Trophoblast cell (in vitro differentiated cells and primary cell): Measurements from ENCODE around the gene TRMT61A.

Experiments
- DNase-seq, 2 donors: peaks; one replicate each; pipeline ENCODE4 v3.0.0-alpha.2; 2016
- H2AFZ ChIP-seq: 2 replicates; pipeline ENCODE4 v1.6.1; 2013; ENCODE audit warnings: low read length, moderate library complexity, mild to moderate bottlenecking; ENCODE audit not compliant: insufficient read depth, poor library complexity
- H2AK5ac ChIP-seq: 2 replicates; pipeline ENCODE4 v1.6.1; 2013; ENCODE audit warnings: mild to moderate bottlenecking, low read length
- H2BK120ac ChIP-seq: 2 replicates; pipeline ENCODE4 v1.6.1; 2013; ENCODE audit warnings: low read length, mild to moderate bottlenecking, moderate library complexity; ENCODE audit not compliant: insufficient read depth, poor library complexity
- H2BK12ac ChIP-seq: 2 replicates; pipeline ENCODE4 v1.6.1; 2013; ENCODE audit warnings: mild to moderate bottlenecking, low read length, moderate library complexity
- H2BK5ac ChIP-seq: 2 replicates; pipeline ENCODE4 v1.6.1; 2013; ENCODE audit warnings: low read length, low read depth, moderate library complexity, mild to moderate bottlenecking; ENCODE audit not compliant: poor library complexity
- H3K14ac ChIP-seq: 2 replicates; pipeline ENCODE4 v1.6.1; 2013; ENCODE audit warnings: mild to moderate bottlenecking, low read length
- H3K18ac ChIP-seq: 2 replicates; pipeline ENCODE4 v1.6.1; 2013; ENCODE audit warnings: mild to moderate bottlenecking, low read length
- H3K23ac ChIP-seq: 2 replicates; pipeline ENCODE4 v1.6.1; 2013; ENCODE audit warnings: low read length
- H3K27ac ChIP-seq: 2 replicates; pipeline ENCODE4 v1.5.1; 2013; ENCODE audit warnings: low read depth, mild to moderate bottlenecking, inconsistent platforms, low read length, moderate library complexity
- H3K27me3 ChIP-seq: 2 replicates; pipeline ENCODE4 v1.6.1; 2013; ENCODE audit warnings: inconsistent platforms, mild to moderate bottlenecking, low read length, moderate library complexity; ENCODE audit not compliant: insufficient read depth
- H3K36me3 ChIP-seq, 2 experiments: 1 replicate in 1 of 2; 2 replicates in 1 of 2; pipeline ENCODE4 v1.6.1; 2013; ENCODE audit warnings: low read length in 2 of 2, mild to moderate bottlenecking in 2 of 2, moderate library complexity in 1 of 2; ENCODE audit not compliant: insufficient read depth in 2 of 2, control insufficient read depth in 1 of 2
- H3K4ac ChIP-seq: 2 replicates; pipeline ENCODE4 v1.6.1; 2013; ENCODE audit warnings: low read depth, mild to moderate bottlenecking, low read length, moderate library complexity
- H3K4me1 ChIP-seq, 2 experiments: 1 replicate in 1 of 2; 2 replicates in 1 of 2; pipeline ENCODE4 v1.6.1; 2013; ENCODE audit warnings: low read length in 2 of 2, mild to moderate bottlenecking in 2 of 2, moderate library complexity in 1 of 2; ENCODE audit not compliant: insufficient read depth in 2 of 2, control insufficient read depth in 1 of 2
- H3K4me2 ChIP-seq: 2 replicates; pipeline ENCODE4 v1.6.1; 2013; ENCODE audit warnings: inconsistent platforms, mild to moderate bottlenecking, low read length, moderate library complexity
- H3K4me3 ChIP-seq: 2 replicates; pipeline ENCODE4 v1.5.1; 2013; ENCODE audit warnings: mild to moderate bottlenecking, low read depth, low read length, inconsistent platforms
- H3K79me1 ChIP-seq: one replicate; pipeline ENCODE4 v1.6.1; 2013; ENCODE audit warnings: low read length
- H3K79me2 ChIP-seq: 2 replicates; pipeline ENCODE4 v1.6.1; 2013; ENCODE audit warnings: low read length, mild to moderate bottlenecking; ENCODE audit not compliant: control insufficient read depth, insufficient read depth, poor library complexity
- H3K9ac ChIP-seq: 2 replicates; pipeline ENCODE4 v1.6.1; 2013; ENCODE audit warnings: mild to moderate bottlenecking, low read length
- H3K9me3 ChIP-seq: 2 replicates; pipeline ENCODE4 v1.6.1; 2013; ENCODE audit warnings: low read depth, mild to moderate bottlenecking, control low read depth, inconsistent platforms, low read length; ENCODE audit not compliant: insufficient read depth
- H4K12ac ChIP-seq: 2 replicates; pipeline ENCODE4 v1.6.1; 2013; ENCODE audit warnings: low read depth, mild to moderate bottlenecking, low read length, moderate library complexity
- H4K8ac ChIP-seq: 2 replicates; pipeline ENCODE4 v1.6.1; 2013; ENCODE audit warnings: low read depth, mild to moderate bottlenecking, low read length, moderate library complexity
- H4K91ac ChIP-seq: one replicate; pipeline ENCODE4 v1.6.1; 2013; ENCODE audit warnings: low read depth, mild to moderate bottlenecking, low read length, moderate library complexity
- whole genome bisulfite sequencing: extraction: QIAGEN DNeasy Blood & Tissue Kit; methylation state at CpG from one replicate; pipeline ENCODE4 v1.1.7; 2013; ENCODE audit warnings: missing lambda C conversion rate; ENCODE audit not compliant: insufficient read length, insufficient coverage; ENCODE audit errors: extremely low coverage; 5-methylcytosine and 5-hydroxymethylcytosine counted together

The TRMT61A gene

GRCh38 chr14:103488071-103488470 lies 40.9 kb upstream of the TRMT61A start:
- Histone ChIP-seq H2BK120ac (no peak overlapping the region), H3K4me3 (no peak overlapping the region), H3K4me1 (no peaks in the 10 kb centered on the region), H4K91ac (no peak overlapping the region), H3K9ac (no peak overlapping the region), H3K23ac (no peak overlapping the region), H3K27me3 (no peaks in the 10 kb centered on the region), H3K9me3 (no peaks in the 10 kb centered on the region), H4K8ac (no peak overlapping the region), H3K36me3 (peaks cover 19 to 37% of the 10 kb centered on the region in 2 experiments), H3K27ac (no peak overlapping the region), H3K79me2 (no peaks in the 10 kb centered on the region), H4K12ac (no peak overlapping the region), H2BK12ac (no peak overlapping the region), H2AFZ (no peak overlapping the region), H3K79me1 (no peaks in the 10 kb centered on the region), H3K4ac (no peak overlapping the region), H3K14ac (no peak overlapping the region), H3K4me2 (no peak overlapping the region), H2AK5ac (no peak overlapping the region), H3K18ac (no peak overlapping the region), H2BK5ac (no peak overlapping the region)
- DNase-seq = no peak
- no CpG with 5 or more reads among the region's 6 CpGs for WGBS

- Histone ChIP-seq H3K9ac (no peak overlapping the region), H3K4ac (no peak overlapping the region), H3K27ac (no peak overlapping the region), H3K4me3 (no peak overlapping the region), H3K14ac (no peak overlapping the region), H4K91ac (no peak overlapping the region), H4K12ac (no peak overlapping the region), H2BK12ac (no peak overlapping the region), H3K79me1 (no peaks in the 10 kb centered on the region), H3K18ac (no peak overlapping the region), H3K9me3 (no peaks in the 10 kb centered on the region), H2BK120ac (no peak overlapping the region), H2AFZ (no peak overlapping the region), H4K8ac (no peak overlapping the region), H2BK5ac (no peak overlapping the region), H3K27me3 (no peaks in the 10 kb centered on the region), H3K79me2 (no peaks in the 10 kb centered on the region), H3K4me2 (no peak overlapping the region), H3K23ac (no peak overlapping the region), H3K4me1 (no peaks in the 10 kb centered on the region), H2AK5ac (no peak overlapping the region), H3K36me3 (peaks cover 21 to 44% of the 10 kb centered on the region in 2 experiments)
- WGBS = no CpG with 5 or more reads among the region's 2 CpGs
- no peak for DNase-seq
These were observed 40.0 kb upstream of the TRMT61A start for GRCh38 chr14:103488960-103489359.

GRCh38 chr14:103489621-103490020 lies 39.4 kb upstream of the TRMT61A start:
- H4K8ac ChIP-seq = no peak overlapping the region
- H3K4ac ChIP-seq = no peak overlapping the region
- no peak for DNase-seq
- no CpG with 5 or more reads among the region's 2 CpGs for WGBS
- H3K4me3 ChIP-seq = no peak overlapping the region
- no peaks in the 10 kb centered on the region for H3K27me3 ChIP-seq
- no peak overlapping the region for H4K12ac ChIP-seq
- no peaks in the 10 kb centered on the region for H3K79me1 ChIP-seq
- no peak overlapping the region for H2BK120ac ChIP-seq
- no peaks in the 10 kb centered on the region for H3K79me2 ChIP-seq
- no peak overlapping the region for H2AK5ac ChIP-seq
- H3K4me2 ChIP-seq = no peak overlapping the region
- H3K9me3 ChIP-seq = no peaks in the 10 kb centered on the region
- no peak overlapping the region for H3K14ac ChIP-seq
- no peak overlapping the region for H3K18ac ChIP-seq
- no peak overlapping the region for H2BK12ac ChIP-seq
- no peak overlapping the region for H2AFZ ChIP-seq
- H3K4me1 ChIP-seq = no peaks in the 10 kb centered on the region
- no peak overlapping the region for H2BK5ac ChIP-seq
- no peak overlapping the region for H4K91ac ChIP-seq
- no peak overlapping the region for H3K9ac ChIP-seq
- H3K27ac ChIP-seq = no peak overlapping the region
- H3K36me3 ChIP-seq = peaks cover 24 to 44% of the 10 kb centered on the region in 2 experiments
- H3K23ac ChIP-seq = no peak overlapping the region

- no peak overlapping the region for H3K27ac ChIP-seq
- no peak overlapping the region for H3K18ac ChIP-seq
- H4K91ac ChIP-seq = no peak overlapping the region
- no peaks in the 10 kb centered on the region for H3K9me3 ChIP-seq
- H3K4me1 ChIP-seq = no peaks in the 10 kb centered on the region
- H2AFZ ChIP-seq = no peak overlapping the region
- H4K8ac ChIP-seq = no peak overlapping the region
- H3K23ac ChIP-seq = no peak overlapping the region
- H2BK12ac ChIP-seq = no peak overlapping the region
- H2AK5ac ChIP-seq = no peak overlapping the region
- H3K14ac ChIP-seq = no peak overlapping the region
- no peak overlapping the region for H3K9ac ChIP-seq
- no peak overlapping the region for H3K4me2 ChIP-seq
- H2BK120ac ChIP-seq = no peak overlapping the region
- no peak overlapping the region for H3K4ac ChIP-seq
- H3K4me3 ChIP-seq = no peak overlapping the region
- no peak overlapping the region for H4K12ac ChIP-seq
- H3K36me3 ChIP-seq = peaks cover 32 to 48% of the 10 kb centered on the region in 2 experiments
- DNase-seq = no peak
- no CpG with 5 or more reads among the region's 10 CpGs for WGBS
- H3K27me3 ChIP-seq = no peaks in the 10 kb centered on the region
- H3K79me1 ChIP-seq = no peaks in the 10 kb centered on the region
- no peak overlapping the region for H2BK5ac ChIP-seq
- no peaks in the 10 kb centered on the region for H3K79me2 ChIP-seq
These were observed 37.3 kb upstream of the TRMT61A start for GRCh38 chr14:103491691-103492090.
